Left ventricle myocardium superior (tissue), 1 donor: Measurements from ENCODE around the gene VASP. TPM values are rescaled to one million over a fixed set of nuclear protein-coding genes. Genes with fewer than 3 reads are reported as not detected.

ENCODE experiments used
- ATAC-seq: fragments of 200-7000 bp; cut with Tn5 transposase; one replicate; pipeline ENCODE4 v1.9.1; 2020; ENCODE audit warnings: mild to moderate bottlenecking, moderate library complexity
- DNase-seq: peaks from one replicate; pipeline ENCODE4 v3.0.0-alpha.2; 2020
- intact Hi-C: fragments of 100-400 bp; cut with micrococcal nuclease; formaldehyde crosslinking; loops from one replicate; pipeline ENCODE4 v1.11.0; 2022
- long read RNA-seq: library from polyadenylated mRNA; unstranded; transcript quantifications from one replicate; pipeline ENCODE4 v2.0.0, GENCODE V29; 2021
- total RNA-seq: library from RNA; stranded (reverse); fragmentation: NEBNext Ultra II Directional; extraction: Animal tissue kit (Norgen Biotek cat#: 25700); gene quantifications from one replicate; pipeline ENCODE4 v1.2.1, GENCODE V29; 2021
- donor health status: DM: no; HTN: yes; CAD: no; lungs with severe emphysema.

Gene VASP
- 43.3 TPM for total RNA-seq
- long read RNA-seq, transcript VASP-201 (13 exons, 2,305 nt), result major isoform, 30 of 58 reads
- long read RNA-seq, partial matches to known transcripts, result 22 of 58 reads
- long read RNA-seq, other reads (novel, unspliced or antisense), result 6 of 58 reads

GRCh38 chr19:45506989-45507871 is at the start of gene VASP:
Gene VASP, plus strand, starts transcription at chr19:45507479. Its CDS starts 293 bp downstream, at chr19:45507772.
- peak; percentile 90 for DNase-seq
- peak; percentile 84 for ATAC-seq
- intact Hi-C loops, result no loop called here

GRCh38 chr19:45457776-45458175 is 49.5 kb upstream of the VASP start:
- intact Hi-C loops, result no loop called here
- DNase-seq (no peak), ATAC-seq (no peak)

- ATAC-seq (no peak), DNase-seq (no peak)
- intact Hi-C loops, result no loop called here
Measured at GRCh38 chr19:45460807-45461347, 46.4 kb upstream of the VASP start.

GRCh38 chr19:45462174-45462573 is 45.1 kb upstream of the VASP start:
- intact Hi-C loops, result no loop called here
- ATAC-seq (no peak), DNase-seq (no peak)

- ATAC-seq, result no peak
- DNase-seq, result no peak
- intact Hi-C loops, result no loop called here
Measured at GRCh38 chr19:45463241-45463640, 44.0 kb upstream of the VASP start.

GRCh38 chr19:45464274-45464673 is 43.0 kb upstream of the VASP start:
- DNase-seq (no peak), ATAC-seq (no peak)
- intact Hi-C loops, result no loop called here

GRCh38 chr19:45464852-45465441 is 42.3 kb upstream of the VASP start:
- intact Hi-C loops, result no loop called here
- DNase-seq, result no peak
- ATAC-seq, result no peak

GRCh38 chr19:45467115-45467455 is 40.2 kb upstream of the VASP start:
- ATAC-seq (no peak), DNase-seq (no peak)
- intact Hi-C loops, result no loop called here

GRCh38 chr19:45467456-45468158 is 39.7 kb upstream of the VASP start, which contains the start of gene FOSB:
Gene FOSB, plus strand, starts transcription at chr19:45467996. Its CDS starts 591 bp downstream, at chr19:45468587.
- DNase-seq (peak; percentile 97), ATAC-seq (peak; percentile 62)
- intact Hi-C loops, result no loop called here

- intact Hi-C loops, result no loop called here
- ATAC-seq (no peak), DNase-seq (peak; percentile 43)
Measured at GRCh38 chr19:45468159-45468651, 39.1 kb upstream of the VASP start.

GRCh38 chr19:45468803-45469131 is 38.5 kb upstream of the VASP start:
- ATAC-seq, result peak; percentile 14
- intact Hi-C loops, result no loop called here

GRCh38 chr19:45469132-45469944 is 37.9 kb upstream of the VASP start:
- DNase-seq (peak; percentile 97), ATAC-seq (peak; percentile 90)
- intact Hi-C loops, result no loop called here

More at GRCh38 chr19:45468803-45469131, 38.5 kb upstream of the VASP start:
- DNase-seq, result no peak

- DNase-seq (no peak), ATAC-seq (no peak)
- intact Hi-C loops, result no loop called here
Measured at GRCh38 chr19:45469945-45470761, 37.1 kb upstream of the VASP start.

GRCh38 chr19:45470762-45471081 is 36.6 kb upstream of the VASP start:
- intact Hi-C loops, result no loop called here
- no peak for ATAC-seq
- DNase-seq, result no peak

GRCh38 chr19:45471111-45471930 is 36.0 kb upstream of the VASP start:
- ATAC-seq (no peak), DNase-seq (no peak)
- intact Hi-C loops, result no loop called here

GRCh38 chr19:45471931-45472562 is 35.2 kb upstream of the VASP start:
- intact Hi-C loops, result no loop called here
- DNase-seq, result no peak
- no peak for ATAC-seq
